ENCODE data around the gene TNS1.

TNS1 gene

GRCh38 chr2:218015586-218016521 is 13.1 kb upstream of the TNS1 start:
- DNase-seq = no peak

GRCh38 chr2:218014706-218015585 is 12.2 kb upstream of the TNS1 start:
- DNase-seq = no peak

GRCh38 chr2:218013289-218013688 is 10.5 kb upstream of the TNS1 start:
- no peak for DNase-seq

GRCh38 chr2:218012284-218012683 is 9.5 kb upstream of the TNS1 start:
- no peak for DNase-seq

GRCh38 chr2:218011653-218012040 is 8.9 kb upstream of the TNS1 start:
- no peak for DNase-seq

GRCh38 chr2:218010984-218011652 is 8.3 kb upstream of the TNS1 start:
- DNase-seq = no peak

GRCh38 chr2:218010140-218010983 is 7.6 kb upstream of the TNS1 start:
- DNase-seq = peak; percentile 5

GRCh38 chr2:218009765-218010139 is 7.0 kb upstream of the TNS1 start:
- no peak for DNase-seq

GRCh38 chr2:218009231-218009630 is 6.4 kb upstream of the TNS1 start:
- no peak for DNase-seq

GRCh38 chr2:218008060-218009040 is 5.6 kb upstream of the TNS1 start:
- no peak for DNase-seq

- DNase-seq = no peak
Measured at GRCh38 chr2:218006741-218007140, 3.9 kb upstream of the TNS1 start.

GRCh38 chr2:218005486-218005885 is 2.7 kb upstream of the TNS1 start:
- no peak for DNase-seq

GRCh38 chr2:218005028-218005427 is 2.2 kb upstream of the TNS1 start:
- no peak for DNase-seq

- no peak for DNase-seq
Measured at GRCh38 chr2:218003981-218004419, 1.2 kb upstream of the TNS1 start.

- no peak for DNase-seq
Measured at GRCh38 chr2:218003281-218003944, 618 bp upstream of the TNS1 start.

- no peak for DNase-seq
Measured at GRCh38 chr2:218002143-218002844, 501 bp downstream of the TNS1 start.

GRCh38 chr2:218001629-218002028 is 1.2 kb downstream of the TNS1 start:
- no peak for DNase-seq

GRCh38 chr2:218000136-218000535 is 2.7 kb downstream of the TNS1 start:
- DNase-seq = no peak

- DNase-seq = no peak
Measured at GRCh38 chr2:217999595-217999959, 3.2 kb downstream of the TNS1 start.
